Measurements from ENCODE around the gene ZNF530.

Gene ZNF530

DNA sequence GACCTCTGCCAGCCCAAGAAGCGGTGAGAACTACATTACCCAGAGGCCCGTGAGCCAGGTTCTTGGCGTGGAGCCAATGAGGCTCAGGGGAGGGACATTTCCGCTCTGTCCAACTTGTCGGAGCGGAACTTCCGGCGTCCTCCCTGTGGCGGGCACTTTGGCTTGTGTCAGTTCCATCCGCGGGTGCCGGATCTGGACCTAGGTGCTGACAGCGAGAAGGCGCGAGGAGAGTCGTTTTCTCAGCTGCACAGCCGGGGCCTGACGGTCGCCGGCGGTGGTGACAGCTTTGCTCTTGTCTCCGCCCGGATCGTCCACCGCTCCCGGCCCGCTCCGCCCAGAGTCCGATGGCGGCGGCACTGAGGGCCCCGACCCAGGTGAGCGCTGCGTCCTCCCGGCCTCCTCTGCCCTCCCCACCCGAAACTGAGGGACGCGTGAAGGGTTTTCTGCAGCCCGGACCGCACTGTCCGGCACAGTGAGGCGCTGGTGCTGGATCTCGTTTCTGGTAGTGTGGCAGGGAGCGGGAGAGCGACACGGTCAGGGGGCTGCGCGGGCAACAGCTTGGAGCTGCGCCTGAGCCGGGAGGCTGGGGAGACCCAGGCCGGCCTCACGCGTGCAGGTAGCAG, at the start of gene ZNF530:
TSS of gene ZNF530 (plus strand) at position 125 of the 623 bp plus-strand sequence. CDS start 4,461 bp downstream, outside the sequence.
- peak; percentile 97 for DNase-seq

DNA sequence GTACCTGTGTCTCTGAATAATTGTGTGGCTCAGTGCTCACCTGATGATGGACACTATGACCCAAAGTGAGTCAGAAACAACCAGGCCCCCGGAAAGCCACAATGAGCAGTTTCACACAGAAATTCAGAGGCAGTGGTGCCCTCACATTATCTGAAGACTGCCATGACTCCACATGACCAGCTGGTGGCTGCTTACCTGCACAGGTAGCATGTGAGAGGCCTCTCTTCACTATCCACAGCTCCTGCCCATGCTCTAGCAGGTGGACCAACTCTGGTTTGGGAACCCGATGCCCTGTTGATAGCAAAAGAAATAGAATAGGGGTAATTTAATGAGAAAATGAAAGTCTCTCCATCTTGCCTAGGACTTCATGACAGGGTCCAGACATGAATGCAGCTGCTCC, 47.3 kb upstream of the ZNF530 start:
- no peak for DNase-seq

GRCh38 chr19:57557659-57558058, 42.0 kb upstream of the ZNF530 start:
- no peak for DNase-seq

GRCh38 chr19:57558525-57558924, 41.2 kb upstream of the ZNF530 start:
- DNase-seq: peak; percentile 34

- DNase-seq: peak; percentile 48
Observed at GRCh38 chr19:57559008-57559403, 40.7 kb upstream of the ZNF530 start.

GRCh38 chr19:57559404-57560025, 40.2 kb upstream of the ZNF530 start, which contains the start of gene ZNF550:
TSS of gene ZNF550 (minus strand) at chr19:57559863. CDS start at chr19:57559682, 181 bp downstream.
- DNase-seq: peak; percentile 91

- peak; percentile 14 for DNase-seq
Observed at GRCh38 chr19:57560049-57560491, 39.6 kb upstream of the ZNF530 start.

GRCh38 chr19:57563547-57563946, 36.1 kb upstream of the ZNF530 start:
- DNase-seq: no peak

- peak; percentile 51 for DNase-seq
Observed at GRCh38 chr19:57566396-57567265, 33.1 kb upstream of the ZNF530 start.

GRCh38 chr19:57570707-57571106, 29.0 kb upstream of the ZNF530 start:
- DNase-seq: no peak

DNA sequence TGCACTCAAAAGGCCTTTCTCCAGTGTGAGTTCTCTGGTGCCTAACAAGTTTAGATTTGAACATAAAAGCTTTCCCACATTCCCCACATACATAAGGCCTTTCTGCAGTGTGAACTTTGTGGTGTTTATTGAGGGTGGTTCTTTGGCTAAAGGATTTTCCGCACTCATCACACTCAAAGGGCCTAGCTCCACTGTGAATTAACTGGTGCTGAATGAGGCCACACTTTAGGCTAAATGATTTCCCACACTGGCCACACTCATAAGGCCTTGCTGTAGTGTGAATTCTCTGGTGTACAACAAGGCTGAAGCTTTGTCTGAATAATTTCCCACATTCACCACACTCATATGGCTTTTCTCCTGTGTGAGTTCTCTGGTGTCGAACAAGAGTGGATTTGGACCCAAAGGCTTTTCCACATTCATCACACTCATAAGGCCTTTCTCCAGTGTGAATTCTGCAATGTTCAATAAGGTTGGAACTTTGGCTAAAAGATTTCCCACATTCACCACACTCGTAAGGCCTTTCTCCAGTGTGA, 27.2 kb upstream of the ZNF530 start:
- DNase-seq: no peak

DNA sequence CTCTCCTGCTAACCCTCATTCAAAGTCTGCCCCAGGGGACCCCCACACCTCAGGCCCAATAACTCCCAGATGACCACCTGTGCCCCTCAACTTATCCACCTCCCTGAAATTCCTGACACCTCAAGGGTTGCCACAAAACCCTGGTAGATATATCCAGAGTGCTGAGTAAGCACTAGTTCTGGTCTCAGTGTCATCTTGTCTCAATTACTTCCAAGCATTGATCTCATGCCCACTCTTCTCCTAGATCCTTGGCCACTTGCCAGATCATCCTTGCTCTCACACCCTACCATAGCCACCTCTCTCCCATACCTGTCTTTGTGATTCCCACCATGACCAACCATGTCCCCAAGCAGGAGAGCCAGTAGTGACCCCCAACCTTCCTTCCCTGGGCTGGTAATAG, 23.0 kb upstream of the ZNF530 start:
- DNase-seq: no peak

- peak; percentile 99 for DNase-seq
Observed at GRCh38 chr19:57578487-57579205, 21.0 kb upstream of the ZNF530 start, which contains the start of gene ZNF416. TSS of gene ZNF416 (minus strand) at chr19:57578911. CDS start at chr19:57578704, 207 bp downstream.

- no peak for DNase-seq
Observed at GRCh38 chr19:57583104-57583520, 16.6 kb upstream of the ZNF530 start.

- DNase-seq: peak; percentile 97
Observed at GRCh38 chr19:57583521-57584416, 15.9 kb upstream of the ZNF530 start, which contains the start of gene ZIK1. TSS of gene ZIK1 (plus strand) at chr19:57584145. CDS start at chr19:57584357, 212 bp downstream.

DNA sequence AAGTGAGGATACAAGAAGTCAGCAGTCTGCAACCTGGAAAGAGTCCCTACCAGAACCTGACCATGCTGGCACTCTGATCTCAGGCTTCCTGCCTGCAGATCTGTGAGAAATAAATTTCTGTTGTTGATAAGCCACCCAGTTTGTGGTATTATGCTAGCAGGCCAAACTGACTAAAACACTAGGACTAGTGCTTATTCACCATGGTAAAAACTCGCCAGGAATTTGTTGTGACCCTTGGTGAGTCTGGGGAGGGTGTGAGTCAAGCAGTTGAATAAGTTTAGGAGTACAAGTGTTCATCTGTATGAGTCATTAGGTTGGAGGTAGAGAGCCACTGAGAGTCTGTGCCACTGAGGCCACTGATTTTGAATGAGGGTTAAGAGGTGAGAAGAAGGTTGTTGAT, 12.2 kb upstream of the ZNF530 start:
- no peak for DNase-seq

GRCh38 chr19:57599377-57599760, 316 bp upstream of the ZNF530 start:
- no peak for DNase-seq

DNA sequence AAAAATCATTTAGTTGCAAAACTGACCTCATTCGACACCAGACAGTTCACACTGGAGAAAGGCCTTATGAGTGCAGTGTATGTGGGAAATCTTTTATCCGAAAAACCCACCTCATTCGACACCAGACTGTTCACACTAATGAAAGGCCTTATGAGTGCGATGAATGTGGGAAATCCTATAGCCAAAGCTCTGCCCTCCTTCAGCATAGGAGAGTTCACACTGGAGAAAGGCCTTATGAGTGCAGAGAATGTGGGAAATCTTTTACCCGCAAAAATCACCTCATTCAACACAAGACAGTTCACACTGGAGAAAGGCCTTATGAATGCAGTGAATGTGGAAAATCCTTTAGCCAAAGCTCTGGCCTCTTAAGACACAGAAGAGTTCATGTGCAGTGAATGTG, 7.2 kb downstream of the ZNF530 start:
- no peak for DNase-seq

- no peak for DNase-seq
Observed at GRCh38 chr19:57611113-57611512, 11.4 kb downstream of the ZNF530 start.

- DNase-seq: peak; percentile 95
Observed at GRCh38 chr19:57613941-57614743, 14.5 kb downstream of the ZNF530 start, which contains the start of gene ZNF134. TSS of gene ZNF134 (plus strand) at chr19:57614242. CDS start at chr19:57619469, 5,227 bp downstream.

All from hematopoietic multipotent progenitor cell treated with erythropoietin and hydrocortisone succinate and interleukin-3 and kit ligand, for 8 days (in vitro differentiated cells).